Ishikawa (cell line): ENCODE results near the gene ZDHHC1.

Experiments
- CEBPB ChIP-seq: IDR thresholded peaks from 2 replicates; pipeline ENCODE4 v1.6.1; 2012
- EP300 ChIP-seq: IDR thresholded peaks from 2 replicates; pipeline ENCODE4 v1.6.1; 2012; ENCODE audit warnings: borderline replicate concordance
- FOXM1 ChIP-seq: IDR thresholded peaks from 2 replicates; pipeline ENCODE4 v1.6.1; 2012; ENCODE audit warnings: low read depth, borderline replicate concordance
- NFIC ChIP-seq: IDR thresholded peaks from 2 replicates; pipeline ENCODE4 v1.6.1; 2012
- RAD21 ChIP-seq: IDR thresholded peaks from 2 replicates; pipeline ENCODE4 v1.6.1; 2012; ENCODE audit warnings: low read depth
- REST ChIP-seq: IDR thresholded peaks from 2 replicates; pipeline ENCODE4 v1.6.1; 2012; ENCODE audit warnings: low read depth, mild to moderate bottlenecking
- TAF1 ChIP-seq: IDR thresholded peaks from 2 replicates; pipeline ENCODE4 v1.6.1; 2012; ENCODE audit warnings: low read depth, mild to moderate bottlenecking
- TEAD4 ChIP-seq: IDR thresholded peaks from 2 replicates; pipeline ENCODE4 v1.6.1; 2012
- YY1 ChIP-seq: IDR thresholded peaks from 2 replicates; pipeline ENCODE4 v1.6.1; 2012; ENCODE audit warnings: low read depth
- ZBTB7A ChIP-seq: IDR thresholded peaks from 2 replicates; pipeline ENCODE4 v1.6.1; 2012; ENCODE audit warnings: low read depth
- TF ChIP-seq, protein P1 (sequence below): IDR thresholded peaks from 2 replicates; pipeline ENCODE4 v1.6.1; 2012

DNA sequence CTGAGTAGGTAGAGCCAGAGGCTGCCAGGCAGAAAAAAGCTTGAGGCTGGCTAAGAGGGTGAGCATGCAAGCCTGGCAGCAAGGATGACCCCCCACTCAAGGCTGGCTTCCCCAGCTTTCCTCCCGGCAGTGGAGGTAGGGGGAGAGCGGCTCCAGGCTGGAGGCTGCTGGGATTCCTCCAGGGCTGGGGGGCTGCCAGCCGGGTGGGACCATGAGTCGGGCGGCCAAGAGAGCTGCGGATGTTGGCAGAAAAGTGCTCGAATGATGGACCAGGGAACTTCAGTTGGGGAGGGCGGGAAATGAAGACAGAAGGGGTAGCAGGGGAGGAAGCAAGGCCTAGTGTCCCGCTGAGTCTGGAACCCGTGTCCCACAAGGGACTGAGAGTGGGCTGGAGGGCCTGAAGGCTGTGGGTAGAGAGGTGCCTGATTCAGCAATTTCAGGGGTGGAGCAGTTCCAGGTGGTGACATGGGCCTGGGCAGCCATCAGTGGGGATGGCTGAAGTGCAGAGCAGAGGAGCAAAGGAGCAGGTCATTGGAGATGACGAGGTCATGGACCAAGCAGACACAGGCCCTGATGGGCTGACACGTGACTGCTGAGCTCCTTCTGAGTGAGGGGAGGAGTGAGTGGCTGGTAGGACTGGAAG is 34.9 kb upstream of the ZDHHC1 start:
- TF ChIP-seq EP300 (no peak), RAD21 (no peak), REST (no peak), ZBTB7A (no peak), TAF1 (no peak), NFIC (no peak), FOXM1 (no peak), YY1 (no peak), TEAD4 (no peak), CEBPB (no peak)
- TF ChIP-seq, protein P1, sequence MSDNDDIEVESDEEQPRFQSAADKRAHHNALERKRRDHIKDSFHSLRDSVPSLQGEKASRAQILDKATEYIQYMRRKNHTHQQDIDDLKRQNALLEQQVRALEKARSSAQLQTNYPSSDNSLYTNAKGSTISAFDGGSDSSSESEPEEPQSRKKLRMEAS: no peak
